Measurements from ENCODE around the gene RAD54L.

GRCh38 chr1:46309401-46310159 is 62.0 kb downstream of the RAD54L start:
- no peak for TF ChIP-seq POLR2A (IDR thresholded peaks at IDR 0.05)
- TF ChIP-seq CTCF (IDR thresholded peaks at IDR 0.05) = no peak
- no peak for TF ChIP-seq EP300 (IDR thresholded peaks at IDR 0.05)
